ENCODE results near the gene RRP9. TPM values are rescaled to one million over a fixed set of nuclear protein-coding genes. Genes with fewer than 3 reads are reported as not detected.

Gene RRP9
- total RNA-seq, 1 donor from 2014 or later, result 12.9 TPM

DNA sequence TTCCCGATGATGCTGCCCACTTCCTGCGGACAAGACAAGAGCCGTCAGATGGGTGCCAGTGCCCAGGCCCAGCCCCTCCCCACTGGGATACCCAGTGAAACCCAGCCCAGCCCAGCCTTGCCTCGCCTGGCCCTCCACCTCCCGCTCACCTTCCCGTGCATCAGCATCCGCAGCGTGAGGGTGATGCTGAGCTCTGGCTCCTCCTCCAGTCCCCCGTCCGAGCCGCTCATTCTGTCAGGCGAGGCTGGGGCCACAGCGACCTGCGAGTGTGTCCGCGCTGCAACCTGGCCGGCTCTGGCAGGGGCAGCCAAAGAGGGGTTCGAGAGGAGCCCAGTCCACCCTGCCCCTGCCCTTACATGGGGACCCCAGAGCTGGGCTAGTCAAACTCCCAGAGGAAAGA lies 19.3 kb upstream of the RRP9 start:
- no peak for ATAC-seq
- no peak for DNase-seq (ENCODE audit: low spot score)
- intact Hi-C loops (cut with DNase I), result no loop called here

- intact Hi-C loops (cut with DNase I), result no loop called here
- DNase-seq (ENCODE audit: low spot score) (no peak), ATAC-seq (no peak)
Observed at GRCh38 chr3:51960386-51960785, 18.7 kb upstream of the RRP9 start.

DNA sequence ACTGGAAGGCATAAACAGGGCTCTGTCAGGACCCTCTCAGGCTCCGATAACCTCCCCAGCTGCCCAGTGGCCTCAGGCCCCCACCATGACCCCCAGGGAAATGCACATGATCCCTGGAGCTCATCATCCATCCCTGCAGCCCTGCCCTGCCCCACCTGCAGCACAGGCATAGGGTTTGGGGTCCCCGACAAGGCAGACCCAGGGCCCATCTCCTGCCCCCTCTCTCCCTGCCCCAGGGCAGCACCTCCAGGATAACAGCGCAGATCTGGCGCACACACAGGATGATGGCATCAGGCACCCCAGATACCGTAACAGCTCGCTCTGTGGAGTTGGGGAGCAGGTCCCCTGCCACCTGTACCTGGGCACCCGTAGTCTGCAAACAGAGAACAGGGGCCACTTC lies 17.9 kb upstream of the RRP9 start:
- no peak for ATAC-seq
- intact Hi-C loops (cut with DNase I), result no loop called here

GRCh38 chr3:51958603-51959521 lies 17.2 kb upstream of the RRP9 start:
- ATAC-seq (no peak), DNase-seq (ENCODE audit: low spot score) (no peak)
- intact Hi-C loops (cut with DNase I), result no loop called here

More for the DNA sequence above, 17.9 kb upstream of the RRP9 start:
- no peak for DNase-seq (ENCODE audit: low spot score)

- intact Hi-C loops (cut with DNase I), result no loop called here
- no peak for ATAC-seq
- no peak for DNase-seq (ENCODE audit: low spot score)
Observed at GRCh38 chr3:51957520-51958205, 16.0 kb upstream of the RRP9 start.

DNA sequence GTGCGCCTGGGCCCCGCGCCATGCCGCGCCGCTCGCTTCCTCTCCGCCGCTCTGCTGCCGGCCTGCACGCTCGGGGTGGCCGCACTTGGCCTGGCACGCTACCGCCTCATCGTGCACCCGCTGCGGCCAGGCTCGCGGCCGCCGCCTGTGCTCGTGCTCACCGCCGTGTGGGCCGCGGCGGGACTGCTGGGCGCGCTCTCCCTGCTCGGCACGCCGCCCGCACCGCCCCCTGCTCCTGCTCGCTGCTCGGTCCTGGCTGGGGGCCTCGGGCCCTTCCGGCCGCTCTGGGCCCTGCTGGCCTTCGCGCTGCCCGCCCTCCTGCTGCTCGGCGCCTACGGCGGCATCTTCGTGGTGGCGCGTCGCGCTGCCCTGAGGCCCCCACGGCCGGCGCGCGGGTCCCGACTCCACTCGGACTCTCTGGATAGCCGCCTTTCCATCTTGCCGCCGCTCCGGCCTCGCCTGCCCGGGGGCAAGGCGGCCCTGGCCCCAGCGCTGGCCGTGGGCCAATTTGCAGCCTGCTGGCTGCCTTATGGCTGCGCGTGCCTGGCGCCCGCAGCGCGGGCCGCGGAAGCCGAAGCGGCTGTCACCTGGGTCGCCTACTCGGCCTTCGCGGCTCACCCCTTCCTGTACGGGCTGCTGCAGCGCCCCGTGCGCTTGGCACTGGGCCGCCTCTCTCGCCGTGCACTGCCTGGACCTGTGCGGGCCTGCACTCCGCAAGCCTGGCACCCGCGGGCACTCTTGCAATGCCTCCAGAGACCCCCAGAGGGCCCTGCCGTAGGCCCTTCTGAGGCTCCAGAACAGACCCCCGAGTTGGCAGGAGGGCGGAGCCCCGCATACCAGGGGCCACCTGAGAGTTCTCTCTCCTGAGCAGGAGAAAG lies 14.4 kb upstream of the RRP9 start:
- ATAC-seq, result peak; percentile 75
- peak; percentile 73 for DNase-seq (ENCODE audit: low spot score)
- intact Hi-C loops (cut with DNase I), result no loop called here

DNA sequence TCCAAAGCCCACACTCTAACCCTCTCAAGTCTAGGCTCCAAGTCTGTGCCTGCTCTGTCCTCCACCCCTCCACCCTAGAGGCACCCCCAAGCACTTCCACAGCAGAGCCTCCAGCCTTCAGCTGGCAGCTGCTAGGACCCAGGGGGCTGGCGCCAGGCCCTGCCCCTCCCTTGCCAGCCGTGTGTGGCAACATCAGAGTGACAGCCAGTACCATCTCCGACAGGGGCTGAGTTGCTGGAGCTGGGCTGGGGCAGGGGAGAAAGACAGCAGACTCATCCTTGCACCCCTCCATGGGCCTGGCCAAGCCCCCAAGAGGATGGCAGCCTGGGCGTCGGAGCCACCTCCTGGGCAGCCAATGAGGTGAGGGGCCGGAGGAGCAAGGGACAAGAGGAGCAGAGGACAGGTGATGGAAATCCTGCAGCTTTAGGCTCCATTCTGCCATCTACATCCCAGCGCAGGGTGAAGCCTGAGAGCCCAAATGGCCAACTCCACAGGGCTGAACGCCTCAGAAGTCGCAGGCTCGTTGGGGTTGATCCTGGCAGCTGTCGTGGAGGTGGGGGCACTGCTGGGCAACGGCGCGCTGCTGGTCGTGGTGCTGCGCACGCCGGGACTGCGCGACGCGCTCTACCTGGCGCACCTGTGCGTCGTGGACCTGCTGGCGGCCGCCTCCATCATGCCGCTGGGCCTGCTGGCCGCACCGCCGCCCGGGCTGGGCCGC lies 13.6 kb upstream of the RRP9 start, which contains the start of gene GPR62:
GPR62 (plus strand) TSS at position 207 of the 718 bp plus-strand sequence; CDS start at position 479, 272 bp downstream.
- intact Hi-C loops (cut with DNase I), result no loop called here
- DNase-seq (ENCODE audit: low spot score), result peak; percentile 56
- ATAC-seq, result peak; percentile 2

- DNase-seq (ENCODE audit: low spot score) (no peak), ATAC-seq (no peak)
- intact Hi-C loops (cut with DNase I), result no loop called here
Observed at GRCh38 chr3:51954713-51955112, 13.0 kb upstream of the RRP9 start.

DNA sequence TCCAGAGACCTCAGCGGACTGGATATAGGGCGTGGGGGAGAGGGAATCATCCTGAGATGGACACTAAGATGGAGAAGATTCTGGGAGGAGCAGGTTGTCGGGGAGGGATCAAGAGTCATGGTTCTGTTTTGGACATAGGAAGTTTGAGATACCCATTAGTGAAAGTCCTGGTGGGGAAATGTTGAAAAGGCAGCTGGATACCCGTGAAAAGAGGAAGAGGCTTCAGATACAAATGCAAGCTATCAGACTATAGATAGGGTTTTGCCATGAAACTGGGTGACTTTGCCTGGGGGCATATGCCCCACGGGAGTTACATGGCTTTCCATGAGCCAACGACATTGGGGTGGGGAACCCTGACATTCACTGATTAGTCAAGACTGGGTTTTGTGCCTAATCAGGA lies 12.4 kb upstream of the RRP9 start:
- DNase-seq (ENCODE audit: low spot score) (no peak), ATAC-seq (no peak)
- intact Hi-C loops (cut with DNase I), result no loop called here

DNA sequence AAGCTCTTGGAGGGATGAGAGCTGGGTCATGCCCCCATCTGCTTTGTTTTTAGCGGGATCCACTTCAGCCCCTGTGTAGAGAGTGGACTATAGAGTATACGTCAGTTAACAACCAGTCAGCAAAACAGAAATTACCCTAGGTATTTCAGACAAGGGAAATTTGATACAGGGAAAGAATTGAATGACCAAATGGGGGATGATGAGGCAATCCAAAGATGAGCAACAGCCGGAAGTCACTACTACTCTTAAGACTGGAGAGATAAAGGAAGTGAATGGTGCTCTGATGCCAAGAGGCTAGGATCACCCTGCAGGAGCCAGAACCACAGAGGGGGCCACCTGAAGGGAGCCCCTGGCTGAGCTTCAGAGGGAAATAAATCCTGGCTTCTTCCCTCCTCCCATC lies 11.7 kb upstream of the RRP9 start:
- ATAC-seq (no peak), DNase-seq (ENCODE audit: low spot score) (no peak)
- intact Hi-C loops (cut with DNase I), result no loop called here

GRCh38 chr3:51950899-51951298 lies 9.2 kb upstream of the RRP9 start:
- intact Hi-C loops (cut with DNase I), result no loop called here
- DNase-seq (ENCODE audit: low spot score), result no peak
- no peak for ATAC-seq

GRCh38 chr3:51949121-51949520 lies 7.4 kb upstream of the RRP9 start:
- intact Hi-C loops (cut with DNase I), result no loop called here
- ATAC-seq (no peak), DNase-seq (ENCODE audit: low spot score) (no peak)

DNA sequence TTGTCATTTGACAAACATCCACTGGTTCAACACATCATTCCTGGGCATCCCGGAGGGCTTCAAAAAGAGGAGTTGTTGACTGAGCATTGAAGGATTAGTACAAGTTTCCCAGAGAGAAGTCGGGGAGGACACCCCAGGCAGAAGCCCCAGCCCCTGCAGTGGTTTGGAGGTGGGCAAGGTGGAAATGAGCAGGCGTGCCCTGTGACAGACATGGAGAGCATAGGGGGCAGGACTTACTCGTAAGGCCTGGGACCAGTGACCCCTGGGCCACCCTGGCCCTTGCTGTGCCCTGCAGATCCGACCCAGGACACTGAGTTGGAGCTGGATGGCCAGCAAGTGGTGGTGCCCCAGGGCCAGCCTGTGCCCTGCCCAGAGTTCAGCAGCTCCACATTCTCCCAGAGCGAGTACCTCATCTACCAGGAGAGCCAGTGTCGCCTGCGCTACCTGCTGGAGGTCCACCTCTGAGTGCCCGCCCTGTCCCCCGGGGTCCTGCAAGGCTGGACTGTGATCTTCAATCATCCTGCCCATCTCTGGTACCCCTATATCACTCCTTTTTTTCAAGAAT lies 6.4 kb upstream of the RRP9 start:
- DNase-seq (ENCODE audit: low spot score) (no peak), ATAC-seq (no peak)
- intact Hi-C loops (cut with DNase I), result no loop called here

DNA sequence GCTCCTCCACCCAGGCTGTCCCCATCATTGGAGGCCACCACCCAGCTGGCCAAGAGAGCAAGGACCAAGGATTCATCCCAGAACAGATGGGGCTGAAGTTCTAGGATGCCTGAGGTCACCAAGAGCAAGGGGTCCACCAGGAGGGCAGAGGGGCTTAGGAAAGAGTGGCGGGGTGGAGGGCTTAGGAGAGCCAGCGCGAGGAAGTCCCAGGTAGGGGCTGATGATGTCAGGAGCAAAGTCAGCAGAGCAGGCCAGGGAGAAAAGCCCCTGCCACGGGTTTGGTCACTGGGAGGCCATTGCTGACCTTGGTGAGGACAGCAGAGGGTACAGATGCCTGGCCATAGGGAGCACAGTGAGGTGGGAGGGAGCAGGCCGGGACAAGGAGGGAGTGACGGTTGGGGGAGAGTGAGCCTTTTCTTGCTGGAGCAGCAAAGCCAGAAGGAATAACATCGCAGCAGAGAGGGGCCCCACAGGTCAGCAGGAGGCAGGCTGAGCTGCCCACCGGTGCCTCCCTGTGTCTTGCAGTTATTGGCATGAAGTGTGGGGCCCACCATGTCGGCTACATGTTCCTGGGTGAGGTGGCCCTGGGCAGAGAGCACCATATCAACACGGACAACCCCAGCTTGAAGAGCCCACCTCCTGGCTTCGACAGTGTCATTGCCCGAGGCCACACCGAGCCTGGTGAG lies 5.7 kb upstream of the RRP9 start:
- DNase-seq (ENCODE audit: low spot score), result no peak
- intact Hi-C loops (cut with DNase I), result no loop called here
- ATAC-seq, result no peak

DNA sequence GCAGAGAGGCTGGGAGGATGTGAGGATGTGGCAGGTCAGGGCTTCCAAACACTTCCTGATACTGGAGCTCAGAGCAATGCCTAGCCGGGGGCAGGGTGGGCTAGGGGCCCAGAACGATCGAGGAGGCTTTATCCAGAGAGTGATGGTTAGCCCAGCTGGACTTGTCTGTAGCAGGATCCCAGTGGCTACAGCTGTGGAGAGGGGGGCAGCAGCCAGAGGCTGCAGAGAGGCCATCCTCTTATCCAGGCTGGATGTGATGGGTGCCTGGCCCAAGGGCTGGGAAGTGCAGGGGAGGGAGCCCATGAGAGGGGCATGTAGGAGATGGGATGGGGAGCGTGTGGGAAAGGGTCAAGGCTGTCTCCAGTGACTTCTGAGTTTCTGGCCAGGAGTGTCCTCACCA lies 5.1 kb upstream of the RRP9 start:
- ATAC-seq (no peak), DNase-seq (ENCODE audit: low spot score) (no peak)
- intact Hi-C loops (cut with DNase I), result no loop called here

DNA sequence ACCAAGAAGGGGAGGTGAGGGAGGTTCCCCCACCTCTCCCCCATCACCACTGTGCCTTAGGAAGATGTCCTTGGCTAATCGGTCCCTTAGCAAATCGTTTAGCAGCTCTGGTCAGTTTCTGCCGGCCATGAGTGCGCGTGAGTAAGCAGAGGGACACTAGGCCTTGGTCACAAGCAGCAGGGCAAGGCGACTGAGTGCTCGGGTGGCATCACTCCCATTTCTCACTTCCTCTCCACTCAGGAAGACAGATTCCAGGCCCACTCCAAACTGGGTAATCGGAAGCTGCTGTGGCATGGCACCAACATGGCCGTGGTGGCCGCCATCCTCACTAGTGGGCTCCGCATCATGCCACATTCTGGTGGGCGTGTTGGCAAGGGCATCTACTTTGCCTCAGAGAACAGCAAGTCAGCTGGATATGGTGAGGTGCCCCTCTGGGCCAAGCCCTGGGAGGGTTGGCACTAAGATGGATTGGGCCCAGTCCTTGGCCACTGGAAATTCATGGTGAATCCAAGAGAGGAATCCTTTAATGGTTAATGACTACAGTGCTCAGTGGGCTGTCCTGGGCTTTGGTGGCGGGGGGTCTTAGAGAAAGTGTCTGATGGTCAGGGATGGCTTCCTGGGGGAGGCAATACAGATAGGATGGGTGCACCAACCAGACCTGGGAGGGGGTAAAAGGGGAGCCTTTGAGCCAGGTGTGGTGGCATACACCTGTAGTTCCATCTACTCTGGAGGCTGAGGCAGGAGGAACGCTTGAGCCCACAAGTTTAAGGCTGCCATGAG lies 4.4 kb upstream of the RRP9 start:
- intact Hi-C loops (cut with DNase I), result no loop called here
- no peak for DNase-seq (ENCODE audit: low spot score)
- no peak for ATAC-seq

Data from sciatic nerve (tissue), 2 donors.